GM12878 (cell line): Measurements from ENCODE around the gene FBXO8. TPM values are rescaled to one million over a fixed set of nuclear protein-coding genes. Genes with fewer than 3 reads are reported as not detected.

Source experiments
- ATAC-seq: fragments of 200-7000 bp; cut with Tn5 transposase; 3 replicates; pipeline ENCODE4 v1.9.1; 2020; ENCODE audit warnings: mild to moderate bottlenecking, moderate library complexity
- BruUV-seq: library from RNA; stranded (reverse); fragments of 400-500 nt; replicated peaks from 2 replicates; lab custom pipeline; 2021; lab: Mats Ljungman, UMichigan
- CTCF ChIA-PET: fragments of 300-600 bp; sonication (Branson Sonifier 250); formaldehyde crosslinking; extraction: SDS; loops from one replicate; lab custom pipeline; 2021; ENCODE audit warnings: inconsistent platforms; lab: Yijun Ruan, JAX
- POLR2A ChIA-PET: fragments of 350-600 bp; formaldehyde crosslinking; extraction: SDS; loops from one replicate; lab custom pipeline; 2021; ENCODE audit warnings: inconsistent platforms; lab: Charles Lee
- RAD21 ChIA-PET: fragments of 300-600 bp; sonication (Branson Sonifier 250); formaldehyde crosslinking; loops from one replicate; lab custom pipeline; 2023; ENCODE audit warnings: antibody characterized with exemption; ENCODE audit not compliant: unreplicated experiment; lab: Charles Lee
- SMC1A ChIA-PET: fragments of 300-600 bp; sonication (Branson Sonifier 250); formaldehyde crosslinking; loops from one replicate; lab custom pipeline; 2023; ENCODE audit not compliant: unreplicated experiment, uncharacterized antibody; lab: Charles Lee
- DNase-seq: peaks from one replicate; pipeline ENCODE4 v3.0.0-alpha.2; 2011; ENCODE audit warnings: low read depth, low spot score
- FAIRE-seq: peaks from 3 replicates; lab custom pipeline; 2011; peaks lifted over from hg19 to GRCh38; lab: Jason Lieb, UNC
- H2AFZ ChIP-seq: 2 replicates; pipeline ENCODE4 v1.6.0; 2011; ENCODE audit warnings: low read depth, low read length, control low read depth; ENCODE audit not compliant: control insufficient read depth
- H3K27ac ChIP-seq: 2 replicates; pipeline ENCODE4 v1.5.1; 2011; ENCODE audit warnings: control low read depth; ENCODE audit not compliant: control insufficient read depth, insufficient read depth
- H3K27me3 ChIP-seq, 2 experiments: replicated peaks in 1 of 2; 2 replicates each; pipeline versions ENCODE4 v1.6.0 to v1.6.1; 2011; ENCODE audit warnings: low read length in 1 of 2; ENCODE audit not compliant: control insufficient read depth in 2 of 2, insufficient read depth in 2 of 2
- H3K36me3 ChIP-seq, 2 experiments: 2 replicates each; pipeline ENCODE4 v1.5.1; 2011; ENCODE audit warnings: low read length in 1 of 2; ENCODE audit not compliant: control insufficient read depth in 2 of 2, insufficient read depth in 2 of 2
- H3K4me1 ChIP-seq: 2 replicates; pipeline ENCODE4 v1.6.1; 2011; ENCODE audit warnings: mild to moderate bottlenecking, low read length, moderate library complexity, mixed read lengths; ENCODE audit not compliant: control insufficient read depth, insufficient read depth
- H3K4me2 ChIP-seq: 2 replicates; pipeline ENCODE4 v1.6.0; 2011; ENCODE audit warnings: control low read depth; ENCODE audit not compliant: control insufficient read depth, insufficient read depth
- H3K4me3 ChIP-seq: fragments of 200-600 bp; sonication (generic); 2 replicates; pipeline ENCODE4 v1.5.1; 2016
- H3K79me2 ChIP-seq: 2 replicates; pipeline ENCODE4 v1.6.0; 2011; ENCODE audit warnings: low read length; ENCODE audit not compliant: control insufficient read depth, insufficient read depth
- H3K9ac ChIP-seq: 2 replicates; pipeline ENCODE4 v1.8.0; 2011; ENCODE audit warnings: low read length, control low read depth, mixed read lengths; ENCODE audit not compliant: control insufficient read depth, insufficient read depth
- H3K9me3 ChIP-seq: replicated peaks from 3 replicates; pipeline ENCODE4 v1.5.1; 2011; ENCODE audit warnings: mild to moderate bottlenecking, low read length; ENCODE audit not compliant: control insufficient read depth, insufficient read depth
- H4K20me1 ChIP-seq: 2 replicates; pipeline ENCODE4 v1.6.0; 2011; ENCODE audit not compliant: control insufficient read depth, insufficient read depth
- BMI1 ChIP-seq: fragments of 450-650 bp; IDR thresholded peaks from 2 replicates; pipeline ENCODE4 v1.6.1; 2016; ENCODE audit warnings: mild to moderate bottlenecking, moderate library complexity, borderline replicate concordance
- CTCF ChIP-seq, 3 experiments: IDR thresholded peaks in 2 of 3; conservative IDR thresholded peaks in 1 of 3; 2 replicates each; pipeline ENCODE4 v1.5.1; 2011; ENCODE audit warnings: low read depth in 3 of 3, low read length in 3 of 3, mild to moderate bottlenecking in 3 of 3, control low read depth in 2 of 3, moderate library complexity in 2 of 3, inconsistent platforms in 1 of 3, mixed read lengths in 1 of 3; ENCODE audit not compliant: control insufficient read depth in 2 of 3, insufficient read depth in 1 of 3; ENCODE audit errors: extremely low read depth in 1 of 3
- FOXK2 ChIP-seq: fragments of 450-650 bp; IDR thresholded peaks from 2 replicates; pipeline ENCODE4 v1.6.1; 2017; ENCODE audit warnings: mild to moderate bottlenecking, moderate library complexity
- KLF5 ChIP-seq: fragments of 450-650 bp; IDR thresholded peaks from 2 replicates; pipeline ENCODE4 v1.6.1; 2014; ENCODE audit warnings: mild to moderate bottlenecking; ENCODE audit not compliant: partially characterized antibody
- POU2F2 ChIP-seq: IDR thresholded peaks from 3 replicates; pipeline ENCODE4 v1.6.1; 2011; ENCODE audit warnings: low read depth, mild to moderate bottlenecking, low read length, borderline replicate concordance
- RAD21 ChIP-seq: IDR thresholded peaks from 2 replicates; pipeline ENCODE4 v1.6.1; 2011; ENCODE audit warnings: mild to moderate bottlenecking, low read depth, low read length, moderate library complexity; ENCODE audit not compliant: insufficient read depth
- RCOR1 ChIP-seq: conservative IDR thresholded peaks from 2 replicates; pipeline ENCODE4 v1.6.1; 2012; ENCODE audit warnings: low read depth, low read length, improper control_type of control experiment
- SMAD1 ChIP-seq: fragments of 450-650 bp; IDR thresholded peaks from 2 replicates; pipeline ENCODE4 v1.6.1; 2018; ENCODE audit warnings: mild to moderate bottlenecking, low read depth; ENCODE audit not compliant: partially characterized antibody
- SMC3 ChIP-seq: IDR thresholded peaks from 2 replicates; pipeline ENCODE4 v1.6.1; 2011; ENCODE audit warnings: low read length, improper control_type of control experiment, borderline replicate concordance
- YY1 ChIP-seq: IDR thresholded peaks from 2 replicates; pipeline ENCODE4 v1.6.1; 2011; ENCODE audit warnings: low read depth, mild to moderate bottlenecking, low read length
- ZNF384 ChIP-seq: IDR thresholded peaks from 2 replicates; pipeline ENCODE4 v1.6.1; 2012; ENCODE audit warnings: low read depth, mild to moderate bottlenecking, low read length, improper control_type of control experiment, borderline replicate concordance
- WGBS: methylation state at CpG from one replicate; pipeline ENCODE4 v1.1.6; 2016; ENCODE audit warnings: low lambda C conversion rate; ENCODE audit not compliant: insufficient replicate concordance, insufficient coverage; ENCODE audit errors: missing lambda C conversion rate; 5-methylcytosine and 5-hydroxymethylcytosine counted together
- in situ Hi-C: fragments of 300-500 bp; cut with MboI; formaldehyde crosslinking; loops from 9 replicates; pipeline ENCODE4 v1.14.3; 2018; ENCODE audit warnings: mixed read lengths
- intact Hi-C: fragments of 100-400 bp; cut with micrococcal nuclease; formaldehyde crosslinking; loops from one replicate; pipeline ENCODE4 v1.14.2; 2022; ENCODE audit not compliant: unreplicated experiment
- polyA plus RNA-seq, 11 experiments: library from polyadenylated mRNA; depleted of rRNA in 4 of 11; unstranded in 6 of 11; stranded (reverse) in 5 of 11; fragments of >200 nt; fragmentation: Nextera tagmentation in 4 of 11; fragmentation: Illumina TruSeq in 1 of 11; extraction: Ambion mirVana in 4 of 11; extraction: Trizol in 1 of 11; gene quantifications; 1 replicate in 1 of 11; 2 replicates in 10 of 11; pipeline versions ENCODE4 v1.2.1 to v1.2.3, GENCODE V29; 2011 to 2016; ENCODE audit warnings: inconsistent platforms in 2 of 11, missing spikeins in 2 of 11, low read depth in 1 of 11
- total RNA-seq, 4 experiments: library from RNA; depleted of rRNA in 3 of 4; stranded (reverse); fragments of >200 nt in 3 of 4; fragmentation: Illumina TruSeq in 1 of 4; extraction: Trizol in 1 of 4; gene quantifications; 2 replicates each; pipeline versions ENCODE4 v1.2.1 to v1.2.3, GENCODE V29; 2013 to 2021

Gene FBXO8
- total and polyA plus RNA-seq, 10 of the 15 experiments (the other 5 are each of a cell fraction or from before 2014, with no cell fraction given): 11.3 to 38.1 (median 16.8) TPM

- TF ChIP-seq SMAD1 (no peak), YY1 (0 out of 2 replicates have a peak, but pooled peaks have one; percentile 19), CTCF (IDR thresholded peaks at IDR 0.05 in 2 of 3, conservative IDR thresholded peaks at IDR 0.05 in 1 of 3; ENCODE audit: control insufficient read depth in 2 of 3, extremely low read depth in 1 of 3, insufficient read depth in 1 of 3, low read depth in 3 of 3, low read length in 3 of 3) (peak; percentile 56 to 63 (median 58)), KLF5 (no peak), BMI1 (no peak), FOXK2 (no peak), POU2F2 (no peak), ZNF384 (no peak), RCOR1 (no peak), RAD21 (peak; percentile 71), SMC3 (peak; percentile 57; the same call in 1 of the 2 replicates)
- peak; percentile 94 for FAIRE-seq
- no peaks in the 10 kb centered on the region for H3K79me2 ChIP-seq
- intact Hi-C loops: loop anchor here (1.0 kb wide), 1 partner anchor 97 kb away; no protein-coding TSS in a partner anchor
- H3K36me3 ChIP-seq: no peaks in the 10 kb centered on the region
- SMC1A ChIA-PET: interaction anchor here (0.7 to 4.7 kb wide), 13 partner anchors 35 to 410 kb away, joined by 3 to 46 read pairs (median 4); partner anchors contain the start of gene CEP44
- BruUV-seq: no TSS peak
- H3K9me3 ChIP-seq: no peaks in the 10 kb centered on the region
- RAD21 ChIA-PET: interaction anchor here (0.7 to 1.0 kb wide), 2 partner anchors 90 to 96 kb away, joined by 3 to 4 read pairs; no protein-coding TSS in a partner anchor
- in situ Hi-C loops: loop anchor here (10.0 kb wide), 1 partner anchor 92 kb away; no protein-coding TSS in a partner anchor
- no peak overlapping the region for H3K4me2 ChIP-seq
- H3K27ac ChIP-seq: no peak overlapping the region
- no peak overlapping the region for H3K9ac ChIP-seq
- no peaks in the 10 kb centered on the region for H4K20me1 ChIP-seq
- CTCF ChIA-PET: interaction anchor here (0.7 to 5.6 kb wide), 24 partner anchors 9 to 1314 kb away, joined by 3 to 83 read pairs (median 4); no protein-coding TSS in a partner anchor
- ATAC-seq: peak; percentile 78
- H2AFZ ChIP-seq: no peak overlapping the region
- H3K27me3 ChIP-seq: peaks cover 0 to 10% of the 10 kb centered on the region in 2 experiments; a peak in 3 of 4 replicates
- H3K4me1 ChIP-seq: no peaks in the 10 kb centered on the region
- no peak for DNase-seq
- 21% methylated on average over 4 of the region's 4 CpGs for WGBS
- POLR2A ChIA-PET: no interaction called here
- no peak overlapping the region for H3K4me3 ChIP-seq
Measured at GRCh38 chr4:174222266-174222872, 61.1 kb downstream of the FBXO8 start.
